GM18909 (cell line): ENCODE results near the gene HCN3.

Source experiments
- ATAC-seq: cut with Tn5 transposase; IDR thresholded peaks from one replicate; pipeline ENCODE4 v1.9.1; 2021; ENCODE audit warnings: mild to moderate bottlenecking; ENCODE audit not compliant: unreplicated experiment, poor library complexity

The HCN3 gene

GRCh38 chr1:155307247-155307740, 30.0 kb downstream of the HCN3 start:
- ATAC-seq = no peak

- ATAC-seq = peak; percentile 95
These were observed 31.5 kb downstream of the HCN3 start, which contains the start of gene FDPS for GRCh38 chr1:155308493-155309422. Gene FDPS, plus strand, starts transcription at chr1:155308866. Its CDS starts 924 bp downstream, at chr1:155309790.

GRCh38 chr1:155309423-155310021, 32.3 kb downstream of the HCN3 start:
- ATAC-seq = no peak

GRCh38 chr1:155313261-155313660, 36.0 kb downstream of the HCN3 start:
- no peak for ATAC-seq

GRCh38 chr1:155316922-155317321, 39.7 kb downstream of the HCN3 start:
- no peak for ATAC-seq

- ATAC-seq = no peak
These were observed 40.8 kb downstream of the HCN3 start for GRCh38 chr1:155318082-155318481.

GRCh38 chr1:155319536-155319935, 42.3 kb downstream of the HCN3 start:
- no peak for ATAC-seq

- no peak for ATAC-seq
These were observed 43.0 kb downstream of the HCN3 start for GRCh38 chr1:155320252-155320651.

- ATAC-seq = no peak
These were observed 43.7 kb downstream of the HCN3 start, which contains the start of gene RUSC1 for GRCh38 chr1:155320661-155321617. Gene RUSC1, plus strand, starts transcription at chr1:155320894. Its CDS starts 880 bp downstream, at chr1:155321774.

GRCh38 chr1:155321639-155322503, 44.6 kb downstream of the HCN3 start:
- ATAC-seq = no peak

GRCh38 chr1:155322571-155322952, 45.3 kb downstream of the HCN3 start:
- no peak for ATAC-seq

- peak; percentile 43 for ATAC-seq
These were observed 45.9 kb downstream of the HCN3 start for GRCh38 chr1:155322953-155323728.

GRCh38 chr1:155323729-155324036, 46.4 kb downstream of the HCN3 start:
- peak; percentile 46 for ATAC-seq

GRCh38 chr1:155324037-155324716, 46.9 kb downstream of the HCN3 start:
- peak; percentile 63 for ATAC-seq

- ATAC-seq = no peak
These were observed 47.7 kb downstream of the HCN3 start for GRCh38 chr1:155324717-155325602.

GRCh38 chr1:155325603-155325893, 48.3 kb downstream of the HCN3 start:
- no peak for ATAC-seq

GRCh38 chr1:155326020-155326526, 48.8 kb downstream of the HCN3 start:
- ATAC-seq = no peak
